ENCODE results near the gene SFMBT1. TPM values are rescaled to one million over a fixed set of nuclear protein-coding genes. Genes with fewer than 3 reads are reported as not detected.

Gene SFMBT1
- total RNA-seq, 1 donor, result 7.5 TPM

GRCh38 chr3:53074366-53074696 is 28.5 kb upstream of the SFMBT1 start:
- TF ChIP-seq CTCF (IDR thresholded peaks at IDR 0.05; ENCODE audit: insufficient read depth, low read length), result no peak
- H3K4me3 ChIP-seq (ENCODE audit: low read depth, low read length), result no peak overlapping the region
- DNase-seq (ENCODE audit: low read depth), result no peak

GRCh38 chr3:53073553-53074365 is 27.9 kb upstream of the SFMBT1 start:
- DNase-seq (ENCODE audit: low read depth), result no peak
- no peak for TF ChIP-seq CTCF (IDR thresholded peaks at IDR 0.05; ENCODE audit: insufficient read depth, low read length)
- H3K4me3 ChIP-seq (ENCODE audit: low read depth, low read length), result no peak overlapping the region

GRCh38 chr3:53072653-53073552 is 27.0 kb upstream of the SFMBT1 start:
- peak; percentile 71 for DNase-seq (ENCODE audit: low read depth)
- peak; percentile 94 for TF ChIP-seq CTCF (IDR thresholded peaks at IDR 0.05; ENCODE audit: insufficient read depth, low read length)
- peak overlapping the region; percentile 54 for H3K4me3 ChIP-seq (ENCODE audit: low read depth, low read length)

GRCh38 chr3:53071882-53072431 is 26.1 kb upstream of the SFMBT1 start:
- no peak for DNase-seq (ENCODE audit: low read depth)
- TF ChIP-seq CTCF (IDR thresholded peaks at IDR 0.05; ENCODE audit: insufficient read depth, low read length), result no peak
- H3K4me3 ChIP-seq (ENCODE audit: low read depth, low read length), result no peak overlapping the region

- peak; percentile 11 for DNase-seq (ENCODE audit: low read depth)
- no peak for TF ChIP-seq CTCF (IDR thresholded peaks at IDR 0.05; ENCODE audit: insufficient read depth, low read length)
- H3K4me3 ChIP-seq (ENCODE audit: low read depth, low read length), result no peak overlapping the region
Observed at GRCh38 chr3:53069422-53070068, 23.7 kb upstream of the SFMBT1 start.

- TF ChIP-seq CTCF (IDR thresholded peaks at IDR 0.05; ENCODE audit: insufficient read depth, low read length), result no peak
- H3K4me3 ChIP-seq (ENCODE audit: low read depth, low read length), result no peak overlapping the region
- DNase-seq (ENCODE audit: low read depth), result no peak
Observed at GRCh38 chr3:53068176-53068575, 22.3 kb upstream of the SFMBT1 start.

All from fibroblast of the aortic adventitia (primary cell).